Measurements from ENCODE around the gene LAMC3. TPM values are rescaled to one million over a fixed set of nuclear protein-coding genes. Genes with fewer than 3 reads are reported as not detected.

LAMC3 gene
- total RNA-seq, 2 donors from 2014 or later: 16.7 to 41.2 TPM

DNA sequence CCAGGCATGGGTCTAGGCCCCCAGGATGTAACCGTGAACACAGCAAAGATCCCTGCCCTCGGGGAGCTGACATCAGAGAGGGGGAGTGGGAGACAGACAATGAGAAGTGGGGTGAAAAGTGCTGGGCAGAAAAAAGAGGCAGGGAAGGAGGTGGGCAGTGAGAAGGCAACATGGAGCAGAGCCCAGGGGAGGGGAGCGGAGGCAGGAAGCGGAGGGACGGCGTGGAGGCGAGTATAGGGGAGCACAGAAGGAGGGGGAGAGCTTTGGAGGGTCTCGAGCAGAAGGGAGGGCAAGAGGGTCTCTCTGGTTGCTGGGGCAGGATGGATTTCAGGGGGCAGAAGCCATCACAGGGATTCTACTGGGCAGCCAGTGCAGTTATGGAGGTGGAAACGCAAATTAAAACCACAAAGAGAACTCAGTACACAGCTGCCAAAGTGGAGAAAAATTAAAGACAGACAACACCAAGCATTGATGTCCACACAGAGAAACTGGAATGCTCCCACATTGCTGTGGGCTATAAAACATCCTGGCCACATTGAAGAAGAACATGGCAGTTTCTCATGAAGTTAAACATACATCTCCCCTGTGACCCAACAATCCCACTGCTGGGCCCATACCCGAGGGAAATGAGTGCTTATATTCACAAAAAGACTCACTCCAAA, 21.1 kb upstream of the LAMC3 start:
- 85 to 91% methylated on average over 9 to 10 of the region's 10 CpGs for WGBS, 2 experiments (ENCODE audit: insufficient coverage in 1 of 2, insufficient read length in 1 of 2)
- Histone ChIP-seq H3K27me3 (ENCODE audit: control insufficient read depth, insufficient read depth, low read length, poor library complexity, severe bottlenecking) (no peaks in the 10 kb centered on the region), H3K36me3 (ENCODE audit: control insufficient read depth, insufficient read depth, low read length) (no peaks in the 10 kb centered on the region), H3K9me3 (ENCODE audit: control insufficient read depth, low read length) (no peaks in the 10 kb centered on the region), H3K27ac (ENCODE audit: low read depth, low read length) (no peak overlapping the region), H3K9ac (ENCODE audit: extremely low read depth, low read length, poor library complexity, severe bottlenecking) (no peak overlapping the region), H3K4me3 (ENCODE audit: low read length) (no peak overlapping the region), H3K4me1 (ENCODE audit: control insufficient read depth, insufficient read depth, low read length) (no peaks in the 10 kb centered on the region)
- Mint-ChIP-seq H3K4me1 (peaks cover 10% of the 10 kb centered on the region), H3K9me3 (no peaks in the 10 kb centered on the region), H3K27ac (no peak overlapping the region), H3K27me3 (ENCODE audit: insufficient read depth) (peaks cover 9% of the 10 kb centered on the region), H3K4me3 (no peak overlapping the region), H3K36me3 (ENCODE audit: low read depth) (no peaks in the 10 kb centered on the region)
- TF ChIP-seq CTCF (conservative IDR thresholded peaks at IDR 0.05): no peak
- no peak for DNase-seq

GRCh38 chr9:130988400-130988747, 20.6 kb upstream of the LAMC3 start:
- no peak overlapping the region for H3K4me3 ChIP-seq (ENCODE audit: low read length)
- Mint-ChIP-seq H3K27ac (no peak overlapping the region), H3K9me3 (no peaks in the 10 kb centered on the region), H3K4me1 (peaks cover 10% of the 10 kb centered on the region), H3K36me3 (ENCODE audit: low read depth) (no peaks in the 10 kb centered on the region), H3K27me3 (ENCODE audit: insufficient read depth) (peaks cover 9% of the 10 kb centered on the region), H3K4me3 (no peak overlapping the region)
- H3K4me1 ChIP-seq (ENCODE audit: control insufficient read depth, insufficient read depth, low read length): no peaks in the 10 kb centered on the region
- H3K27me3 ChIP-seq (ENCODE audit: control insufficient read depth, insufficient read depth, low read length, poor library complexity, severe bottlenecking): no peaks in the 10 kb centered on the region
- H3K9ac ChIP-seq (ENCODE audit: extremely low read depth, low read length, poor library complexity, severe bottlenecking): no peak overlapping the region
- no peak overlapping the region for H3K27ac ChIP-seq (ENCODE audit: low read depth, low read length)
- 100% methylated on average over 1 to 2 of the region's 2 CpGs for WGBS, 2 experiments (ENCODE audit: insufficient coverage in 1 of 2, insufficient read length in 1 of 2)
- H3K36me3 ChIP-seq (ENCODE audit: control insufficient read depth, insufficient read depth, low read length): no peaks in the 10 kb centered on the region
- no peak for DNase-seq
- TF ChIP-seq CTCF (conservative IDR thresholded peaks at IDR 0.05): no peak
- no peaks in the 10 kb centered on the region for H3K9me3 ChIP-seq (ENCODE audit: control insufficient read depth, low read length)

DNA sequence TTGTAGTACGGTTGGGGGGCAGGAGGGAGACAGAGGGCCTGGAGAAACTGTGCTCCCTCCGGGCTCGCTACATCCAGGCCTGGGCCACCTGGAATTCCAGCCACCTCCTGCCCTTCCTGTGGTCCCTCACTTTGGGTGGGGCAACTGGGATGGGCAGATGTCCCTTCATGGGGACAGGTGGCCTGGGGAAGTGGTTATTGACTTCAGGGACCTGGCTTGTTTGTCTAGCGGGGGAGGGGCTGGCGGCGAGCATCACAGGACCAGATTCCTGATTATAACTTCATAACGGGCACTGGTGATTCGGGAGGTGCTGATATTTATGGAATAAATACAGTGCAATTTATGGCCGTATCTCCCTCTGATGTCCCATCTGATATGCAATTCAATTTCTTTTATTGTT, 20.1 kb upstream of the LAMC3 start:
- Histone ChIP-seq H3K9ac (ENCODE audit: extremely low read depth, low read length, poor library complexity, severe bottlenecking) (no peak overlapping the region), H3K9me3 (ENCODE audit: control insufficient read depth, low read length) (no peaks in the 10 kb centered on the region), H3K36me3 (ENCODE audit: control insufficient read depth, insufficient read depth, low read length) (no peaks in the 10 kb centered on the region), H3K27ac (ENCODE audit: low read depth, low read length) (no peak overlapping the region), H3K4me1 (ENCODE audit: control insufficient read depth, insufficient read depth, low read length) (no peaks in the 10 kb centered on the region), H3K27me3 (ENCODE audit: control insufficient read depth, insufficient read depth, low read length, poor library complexity, severe bottlenecking) (no peaks in the 10 kb centered on the region), H3K4me3 (ENCODE audit: low read length) (no peak overlapping the region)
- peaks cover 9% of the 10 kb centered on the region for H3K27me3 Mint-ChIP-seq (ENCODE audit: insufficient read depth)
- no peak for TF ChIP-seq CTCF (conservative IDR thresholded peaks at IDR 0.05)
- no peak overlapping the region for H3K4me3 Mint-ChIP-seq
- no peaks in the 10 kb centered on the region for H3K36me3 Mint-ChIP-seq (ENCODE audit: low read depth)
- WGBS, 2 experiments (ENCODE audit: insufficient coverage in 1 of 2, insufficient read length in 1 of 2): 94 to 95% methylated on average over 3 to 9 of the region's 9 CpGs
- no peak overlapping the region for H3K27ac Mint-ChIP-seq
- H3K4me1 Mint-ChIP-seq: peaks cover 10% of the 10 kb centered on the region
- H3K9me3 Mint-ChIP-seq: no peaks in the 10 kb centered on the region
- no peak for DNase-seq

Measured in endodermal cell (in vitro differentiated cells).